Left renal cortex interstitium (tissue), 4 donors: ENCODE results near the gene MMEL1. TPM values are rescaled to one million over a fixed set of nuclear protein-coding genes. Genes with fewer than 3 reads are reported as not detected.

Source experiments
- DNase-seq, 4 donors: peaks; one replicate each; pipeline ENCODE4 v3.0.0-alpha.2; 2013; ENCODE audit warnings: low read depth in 4 of 4, low spot score in 2 of 4, missing footprints in 1 of 4
- polyA plus RNA-seq, 4 donors: library from polyadenylated mRNA; unstranded; fragments of 120-200 nt; gene quantifications; one replicate each; pipeline ENCODE4 v1.2.1, GENCODE V29; 2013; ENCODE audit not compliant: insufficient read length in 4 of 4

MMEL1 gene
- polyA plus RNA-seq, 4 donors = 2.5 to 5.7 (median 2.9) TPM

GRCh38 chr1:2606396-2606880, 26.4 kb downstream of the MMEL1 start:
- no peak for DNase-seq

- DNase-seq = no peak
These were observed 27.1 kb downstream of the MMEL1 start for GRCh38 chr1:2605509-2606395.

- DNase-seq = no peak
These were observed 27.8 kb downstream of the MMEL1 start for GRCh38 chr1:2604844-2605508.

GRCh38 chr1:2604156-2604843, 28.5 kb downstream of the MMEL1 start:
- no peak for DNase-seq

GRCh38 chr1:2603521-2604155, 29.2 kb downstream of the MMEL1 start:
- DNase-seq = no peak

GRCh38 chr1:2602866-2603520, 29.8 kb downstream of the MMEL1 start:
- DNase-seq = no peak

- DNase-seq = no peak
These were observed 30.4 kb downstream of the MMEL1 start for GRCh38 chr1:2602311-2602835.

- no peak for DNase-seq
These were observed 31.0 kb downstream of the MMEL1 start for GRCh38 chr1:2601721-2602303.

- no peak for DNase-seq
These were observed 34.4 kb downstream of the MMEL1 start for GRCh38 chr1:2598329-2598931.

GRCh38 chr1:2597441-2598328, 35.1 kb downstream of the MMEL1 start:
- no peak for DNase-seq

GRCh38 chr1:2596530-2597333, 36.1 kb downstream of the MMEL1 start:
- no peak for DNase-seq

- DNase-seq = no peak
These were observed 36.8 kb downstream of the MMEL1 start for GRCh38 chr1:2595812-2596529.

GRCh38 chr1:2595261-2595811, 37.5 kb downstream of the MMEL1 start:
- no peak for DNase-seq

- no peak for DNase-seq
These were observed 38.1 kb downstream of the MMEL1 start for GRCh38 chr1:2594641-2595131.

- no peak for DNase-seq
These were observed 38.7 kb downstream of the MMEL1 start for GRCh38 chr1:2594001-2594640.
